NCI-H1436 (cell line): Measurements from ENCODE around the gene ZNF600.
"Not testable (repeated sequence)": the region's sequence is repeated elsewhere in the genome, so short reads cannot be mapped to it uniquely, and the experiment has no call there.

Source experiments
- DNase-seq: peaks from one replicate; lab custom pipeline; 2025; lab: John Stamatoyannopoulos, UW

ZNF600 gene

DNA sequence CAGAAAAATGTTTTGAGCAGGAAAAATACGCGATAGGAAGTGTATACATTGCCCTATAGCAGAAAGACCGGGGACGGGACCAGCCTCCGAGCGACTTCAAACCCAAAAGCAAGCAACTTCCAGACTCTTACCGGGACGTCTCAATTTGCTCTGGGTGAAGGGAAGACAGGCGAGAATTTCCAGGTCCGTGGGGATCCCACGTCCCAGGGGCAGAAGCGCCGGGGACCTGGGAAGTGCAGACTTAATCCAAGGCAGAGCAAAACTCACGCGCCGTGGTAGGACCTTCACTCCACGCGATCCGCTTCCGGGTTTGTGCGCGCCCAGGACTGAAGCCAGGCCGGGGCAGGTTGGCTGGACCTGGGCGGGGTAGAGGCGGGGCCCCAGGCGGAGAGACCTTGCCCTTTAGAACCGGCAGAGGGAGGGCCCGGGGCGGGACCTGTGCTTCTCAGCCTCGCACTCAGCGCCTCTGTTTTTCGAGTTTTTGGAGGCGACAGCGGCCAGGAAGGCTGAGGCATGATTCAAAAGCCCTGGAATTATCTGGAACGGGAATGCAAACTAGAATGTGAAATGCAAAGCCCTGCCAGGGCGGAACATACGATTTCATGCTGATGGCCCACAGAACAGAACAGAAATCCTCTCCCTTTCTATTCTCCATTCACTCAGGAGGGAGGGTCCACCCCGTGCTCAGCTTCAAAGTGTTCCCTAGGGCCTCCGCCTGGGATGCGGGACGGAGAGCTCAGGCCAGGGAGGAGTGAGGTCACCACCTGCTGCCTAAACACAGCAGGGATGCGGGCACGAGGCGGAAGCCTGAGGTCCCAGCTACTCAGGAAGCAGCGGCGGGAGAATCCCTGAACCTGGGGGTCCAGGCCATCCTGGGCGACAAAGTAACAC, at the start of gene ZNF600:
ZNF600 (minus strand) TSS at position 328 of the 891 bp plus-strand sequence. CDS start 7,903 bp downstream, outside the sequence.
- DNase-seq: peak; percentile 65

DNA sequence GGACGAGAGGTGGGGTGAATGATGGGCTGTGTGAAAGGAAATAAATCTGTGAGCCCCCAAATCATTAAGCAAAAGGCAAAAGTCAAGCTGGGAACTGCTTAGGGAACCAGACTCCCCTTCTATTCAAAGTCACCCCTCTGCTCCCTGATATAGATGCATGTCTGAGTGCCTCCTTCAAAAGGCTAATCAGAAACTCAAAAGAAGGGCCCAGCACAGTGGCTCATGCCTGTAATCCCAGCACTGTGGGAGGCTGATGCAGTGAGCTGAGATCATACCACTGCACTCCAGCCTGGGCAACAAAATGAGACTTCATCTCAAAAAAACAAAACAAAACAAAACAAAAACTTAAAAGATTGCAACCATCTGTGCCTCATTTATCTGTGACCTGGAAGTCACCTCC, 47.7 kb upstream of the ZNF600 start:
- not testable (repeated sequence) for DNase-seq

DNA sequence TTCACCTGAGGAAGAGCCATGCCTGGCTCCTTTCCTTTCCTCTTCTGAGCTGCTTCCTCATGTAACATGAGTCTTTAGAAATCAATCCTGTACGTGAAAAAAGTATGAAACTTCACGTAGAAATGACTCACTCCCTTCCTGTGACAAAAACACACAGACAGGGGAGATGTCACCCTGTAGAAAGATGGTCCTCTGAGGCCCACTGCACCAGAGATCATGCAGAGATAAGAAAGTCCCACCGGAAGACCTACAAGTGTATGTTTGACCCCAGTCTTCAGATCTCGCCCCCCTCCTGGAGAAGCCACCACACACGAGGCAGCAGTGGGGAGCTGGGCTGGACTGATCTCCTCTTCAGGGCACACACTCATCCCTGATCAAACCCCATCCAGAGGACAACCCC, 47.0 kb upstream of the ZNF600 start:
- not testable (repeated sequence) for DNase-seq

- DNase-seq: not testable (repeated sequence)
Measured at GRCh38 chr19:52829866-52830265, 43.3 kb upstream of the ZNF600 start.

GRCh38 chr19:52825765-52826164, 39.2 kb upstream of the ZNF600 start:
- DNase-seq: no peak

DNA sequence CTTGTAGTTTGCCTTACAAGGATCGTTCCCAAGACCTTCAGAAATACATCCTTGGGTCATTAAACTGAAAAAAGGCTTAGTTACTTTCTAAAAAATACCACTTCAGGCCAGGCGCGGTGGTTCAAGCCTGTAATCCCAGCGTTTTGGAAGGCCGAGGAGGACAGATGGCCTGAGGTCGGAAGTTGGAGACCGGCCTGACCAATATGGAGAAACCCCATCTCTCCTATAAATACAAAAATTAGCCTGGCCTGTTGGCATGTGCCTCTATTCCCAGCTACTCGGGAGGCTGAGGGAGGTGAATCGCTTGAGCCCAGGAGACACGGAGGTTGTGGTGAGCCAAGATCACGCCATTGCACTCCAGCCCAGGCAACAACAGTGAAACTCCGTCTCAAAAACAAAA, 37.1 kb upstream of the ZNF600 start:
- DNase-seq: no peak

- peak; percentile 57 for DNase-seq
Measured at GRCh38 chr19:52821204-52821960, 34.8 kb upstream of the ZNF600 start, which contains the start of gene ZNF28. ZNF28 (minus strand) TSS chr19:52821633; CDS start chr19:52817958, 3,675 bp downstream.

- DNase-seq: peak; percentile 2
Measured at GRCh38 chr19:52820472-52821203, 34.0 kb upstream of the ZNF600 start.

GRCh38 chr19:52809801-52810200, 23.2 kb upstream of the ZNF600 start:
- no peak for DNase-seq

GRCh38 chr19:52799950-52800640, 13.5 kb upstream of the ZNF600 start:
- not testable (repeated sequence) for DNase-seq

DNA sequence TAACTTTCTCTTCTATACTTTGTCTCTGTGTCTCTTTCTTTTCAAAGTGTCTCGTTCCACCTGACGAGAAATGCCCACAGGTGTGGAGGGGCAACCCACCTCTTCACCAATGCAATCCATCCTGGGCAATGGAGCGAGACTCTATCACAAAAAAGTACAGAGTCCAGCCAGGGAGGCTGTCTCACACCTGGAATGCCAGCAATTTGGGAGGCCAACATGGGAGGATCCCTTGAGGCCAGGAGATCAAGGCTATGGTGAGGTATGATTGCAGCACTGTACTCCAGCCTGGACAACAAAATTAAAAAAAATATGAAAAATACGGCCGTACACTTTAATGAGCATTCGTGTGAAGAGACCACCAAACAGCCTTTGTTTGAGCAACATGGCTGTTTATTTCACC, 2.8 kb upstream of the ZNF600 start:
- no peak for DNase-seq

GRCh38 chr19:52786078-52786463, 520 bp downstream of the ZNF600 start:
- DNase-seq: no peak

DNA sequence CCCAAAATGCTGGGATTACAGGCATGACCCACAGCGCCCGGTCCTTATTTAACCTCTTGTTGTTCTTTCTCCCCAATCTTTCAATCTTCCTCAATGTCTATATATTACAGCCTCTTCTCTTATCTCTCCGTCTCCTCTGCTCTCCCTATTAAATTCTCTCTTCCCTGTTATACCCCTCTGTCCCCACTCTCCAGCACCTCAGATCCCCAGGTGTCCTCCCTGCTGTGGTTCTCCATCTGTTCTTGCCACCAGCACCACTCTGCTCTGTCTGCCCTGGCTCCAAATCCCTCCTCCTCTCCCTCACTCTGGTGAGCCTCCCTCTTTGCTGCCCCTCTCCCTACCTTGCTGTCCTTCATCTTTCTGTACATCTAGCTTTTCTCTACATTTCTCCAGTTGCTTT, 1.1 kb downstream of the ZNF600 start:
- DNase-seq: no peak

GRCh38 chr19:52782864-52783263, 3.7 kb downstream of the ZNF600 start:
- DNase-seq: not testable (repeated sequence)

- DNase-seq: no peak
Measured at GRCh38 chr19:52778811-52779210, 7.8 kb downstream of the ZNF600 start.

- DNase-seq: not testable (repeated sequence)
Measured at GRCh38 chr19:52756447-52756846, 30.1 kb downstream of the ZNF600 start.

GRCh38 chr19:52749780-52750179, 36.8 kb downstream of the ZNF600 start:
- DNase-seq: no peak

DNA sequence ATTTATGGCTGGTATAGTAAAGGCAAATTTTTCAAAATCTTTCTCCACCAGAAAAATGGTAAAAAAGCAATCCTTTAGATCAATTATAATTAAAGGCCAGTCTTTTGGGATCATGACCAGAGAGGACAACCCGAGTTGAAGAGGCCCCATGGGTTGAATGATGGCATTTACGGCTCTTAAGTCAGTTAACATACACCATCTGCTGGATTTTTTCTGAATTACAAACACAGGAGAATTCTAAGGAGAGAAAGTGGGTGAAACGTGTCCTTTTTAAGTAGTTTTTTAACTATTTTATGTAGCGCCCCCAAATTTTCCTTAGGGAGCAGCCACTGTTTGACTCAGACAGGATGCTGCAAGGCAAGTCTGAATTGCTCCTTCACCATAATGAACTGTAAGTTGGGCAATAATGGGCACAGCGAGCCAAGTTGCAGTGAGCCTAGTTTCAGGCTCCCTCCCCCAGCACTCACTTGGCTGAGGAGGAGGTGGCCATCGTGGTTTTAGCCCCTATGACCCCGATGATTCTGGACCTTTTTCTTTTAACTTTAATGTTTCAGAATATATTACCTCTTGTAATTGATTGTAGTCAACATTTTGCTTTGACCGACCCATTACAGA, 38.1 kb downstream of the ZNF600 start:
- no peak for DNase-seq

DNA sequence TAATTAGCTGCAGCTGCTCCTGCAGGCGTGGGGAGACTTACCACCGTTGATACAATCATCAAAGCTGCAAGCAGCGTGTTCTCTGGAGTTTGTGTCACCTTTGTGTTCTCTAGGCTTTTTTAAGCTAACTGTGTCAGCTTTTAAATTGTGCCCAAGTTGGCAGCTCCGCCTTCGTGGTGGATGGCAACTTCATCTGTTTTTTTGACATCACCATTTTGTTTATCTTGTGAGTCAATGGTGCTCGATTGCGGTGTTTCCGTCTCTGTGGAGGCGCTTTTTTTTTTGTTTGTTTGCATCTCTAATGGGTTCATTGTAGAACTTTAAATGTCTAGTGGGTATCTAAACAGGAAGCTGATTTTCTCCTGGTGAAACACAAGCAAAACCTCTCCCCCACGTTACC, 40.7 kb downstream of the ZNF600 start:
- peak; percentile 71 for DNase-seq

DNA sequence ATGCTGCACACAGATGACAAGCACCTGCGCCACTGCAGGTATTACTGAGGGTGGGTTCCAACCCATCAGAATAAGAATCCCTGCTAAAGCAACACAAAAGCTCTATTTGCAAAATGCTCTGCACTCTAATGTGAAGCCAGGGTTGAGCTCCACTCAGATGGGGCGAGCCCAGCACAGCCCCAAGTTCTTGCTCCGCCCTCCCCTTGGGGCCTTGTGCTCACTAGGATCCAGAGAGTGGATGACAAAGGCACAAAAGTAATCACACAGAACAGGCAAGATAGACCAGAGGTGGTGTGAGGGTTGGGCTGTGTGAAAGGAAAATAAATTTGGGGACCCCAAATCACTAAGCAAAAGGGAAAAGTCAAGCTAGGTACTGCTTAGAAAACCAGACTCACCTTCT, 43.5 kb downstream of the ZNF600 start:
- no peak for DNase-seq

- no peak for DNase-seq
Measured at GRCh38 chr19:52742516-52742915, 44.1 kb downstream of the ZNF600 start.
